PC-3 (cell line): ENCODE measurements around the gene GPATCH3. TPM values are rescaled to one million over a fixed set of nuclear protein-coding genes. Genes with fewer than 3 reads are reported as not detected.

Experiments
- ATAC-seq: fragments of 200-7000 bp; cut with Tn5 transposase; 2 replicates; pipeline ENCODE4 v1.9.1; 2020; ENCODE audit warnings: mild to moderate bottlenecking, moderate library complexity
- BruUV-seq: library from RNA; stranded (reverse); fragments of 400-500 nt; replicated peaks from 2 replicates; lab custom pipeline; 2021; lab: Mats Ljungman, UMichigan
- CTCF ChIA-PET: fragments of 300-600 bp; sonication (Branson Sonifier 250); formaldehyde crosslinking; loops from one replicate; lab custom pipeline; 2022; ENCODE audit warnings: antibody characterized with exemption; lab: Charles Lee
- POLR2A ChIA-PET: fragments of 300-600 bp; sonication (Branson Sonifier 250); formaldehyde crosslinking; loops from one replicate; lab custom pipeline; 2022; ENCODE audit warnings: antibody characterized with exemption; ENCODE audit not compliant: unreplicated experiment; lab: Charles Lee
- DNase-seq: peaks from one replicate; pipeline ENCODE4 v3.0.0-alpha.2; 2015
- H2AFZ ChIP-seq: fragments of 300-600 bp; sonication (generic); 2 replicates; pipeline ENCODE4 v1.6.0; 2016; ENCODE audit warnings: antibody characterized with exemption, low read length
- H3F3A ChIP-seq: fragments of 300-600 bp; sonication (generic); one replicate; pipeline ENCODE4 v1.6.0; 2017; ENCODE audit warnings: antibody characterized with exemption, low read length, control low read depth, mild to moderate bottlenecking; ENCODE audit not compliant: unreplicated experiment
- H3K27ac ChIP-seq: fragments of 300-600 bp; sonication (generic); 2 replicates; pipeline ENCODE4 v1.5.1; 2016; ENCODE audit warnings: mild to moderate bottlenecking, low read length
- H3K27me3 ChIP-seq: fragments of 300-600 bp; sonication (generic); 2 replicates; pipeline ENCODE4 v1.6.1; 2016; ENCODE audit warnings: low read length, mixed read lengths
- H3K36me3 ChIP-seq: fragments of 300-600 bp; sonication (generic); 2 replicates; pipeline ENCODE4 v1.6.1; 2016; ENCODE audit warnings: low read depth, mixed run types, low read length, mixed read lengths
- H3K4me1 ChIP-seq: fragments of 300-600 bp; sonication (generic); 2 replicates; pipeline ENCODE4 v1.5.1; 2016; ENCODE audit warnings: low read length; ENCODE audit not compliant: insufficient read depth
- H3K4me2 ChIP-seq: fragments of 300-600 bp; sonication (generic); 2 replicates; pipeline ENCODE4 v1.6.0; 2016; ENCODE audit warnings: low read length
- H3K4me3 ChIP-seq: fragments of 300-600 bp; sonication (generic); 2 replicates; pipeline ENCODE4 v1.5.1; 2016; ENCODE audit warnings: mild to moderate bottlenecking, low read length, mixed read lengths
- H3K79me2 ChIP-seq: fragments of 300-600 bp; sonication (generic); 2 replicates; pipeline ENCODE4 v1.6.1; 2017; ENCODE audit warnings: low read length, mixed read lengths
- H3K9ac ChIP-seq: fragments of 300-600 bp; sonication (generic); 2 replicates; pipeline ENCODE4 v1.6.0; 2016; ENCODE audit warnings: mild to moderate bottlenecking, low read length
- H3K9me2 ChIP-seq: fragments of 300-600 bp; sonication (generic); replicated peaks from 2 replicates; pipeline ENCODE4 v1.6.1; 2016; ENCODE audit warnings: mixed run types, low read length, mixed read lengths
- H3K9me3 ChIP-seq: fragments of 300-600 bp; sonication (generic); 2 replicates; pipeline ENCODE4 v1.6.1; 2016; ENCODE audit warnings: low read length, mixed read lengths
- H4K20me1 ChIP-seq: fragments of 300-600 bp; sonication (generic); 2 replicates; pipeline ENCODE4 v1.6.1; 2016; ENCODE audit warnings: low read length, mixed read lengths
- CTCF ChIP-seq: fragments of 300-600 bp; sonication (generic); conservative IDR thresholded peaks from 2 replicates; pipeline ENCODE4 v1.5.1; 2017; ENCODE audit warnings: antibody characterized with exemption, low read depth, mild to moderate bottlenecking, low read length
- EZH2 ChIP-seq: fragments of 300-600 bp; sonication (generic); IDR thresholded peaks from one replicate; pipeline ENCODE4 v1.6.1; 2017; ENCODE audit warnings: antibody characterized with exemption, mild to moderate bottlenecking, low read length; ENCODE audit not compliant: unreplicated experiment
- EZH2phosphoT487 ChIP-seq: fragments of 300-600 bp; sonication (generic); IDR thresholded peaks from 2 replicates; pipeline ENCODE4 v1.6.1; 2018; ENCODE audit warnings: mild to moderate bottlenecking, antibody characterized with exemption, low read length, borderline replicate concordance
- intact Hi-C: fragments of 100-400 bp; cut with micrococcal nuclease; formaldehyde crosslinking; loops from 2 replicates; pipeline ENCODE4 v1.9.0; 2023
- total RNA-seq: library from RNA; depleted of rRNA; stranded (reverse); fragments of >200 nt; gene quantifications from 2 replicates; pipeline ENCODE4 v1.2.3, GENCODE V29; 2014

The GPATCH3 gene
- total RNA-seq, 1 experiment from 2014 or later = 18.8 TPM

GRCh38 chr1:26921126-26921539, 20.9 kb upstream of the GPATCH3 start:
- no TSS peak for BruUV-seq
- no peak overlapping the region for H3K9ac ChIP-seq
- peak overlapping the region; percentile 87 for H2AFZ ChIP-seq
- no peaks in the 10 kb centered on the region for H3K9me3 ChIP-seq
- H4K20me1 ChIP-seq = peaks cover 14% of the 10 kb centered on the region; the same call in 1 of the 2 replicates
- peak; percentile 5; the same call in 1 of the 2 replicates for ATAC-seq
- DNase-seq = no peak
- intact Hi-C loops = loop anchor here (2.0 kb wide), 1 partner anchor 14 kb away; no protein-coding TSS in a partner anchor
- no peaks in the 10 kb centered on the region for H3F3A ChIP-seq
- H3K27me3 ChIP-seq = no peaks in the 10 kb centered on the region
- H3K9me2 ChIP-seq = no peaks in the 10 kb centered on the region
- TF ChIP-seq CTCF (no peak), EZH2phosphoT487 (no peak), EZH2 (no peak)
- POLR2A ChIA-PET = no interaction called here
- no peak overlapping the region for H3K27ac ChIP-seq
- CTCF ChIA-PET = no interaction called here
- H3K4me2 ChIP-seq = peak overlapping the region; percentile 87
- peaks cover 44% of the 10 kb centered on the region for H3K79me2 ChIP-seq
- H3K4me1 ChIP-seq = peaks cover 30% of the 10 kb centered on the region
- H3K4me3 ChIP-seq = peak overlapping the region; percentile 83
- peaks cover 9% of the 10 kb centered on the region; the same call in 1 of the 2 replicates for H3K36me3 ChIP-seq

GRCh38 chr1:26915204-26915842, 15.1 kb upstream of the GPATCH3 start:
- BruUV-seq = no TSS peak
- Histone ChIP-seq H3K9me3 (no peaks in the 10 kb centered on the region), H3K4me2 (no peak overlapping the region), H3K9ac (no peak overlapping the region), H3K27ac (no peak overlapping the region), H3K36me3 (no peaks in the 10 kb centered on the region), H3F3A (no peaks in the 10 kb centered on the region), H2AFZ (no peak overlapping the region), H4K20me1 (no peaks in the 10 kb centered on the region), H3K4me3 (no peak overlapping the region), H3K9me2 (no peaks in the 10 kb centered on the region), H3K27me3 (no peaks in the 10 kb centered on the region), H3K79me2 (no peaks in the 10 kb centered on the region), H3K4me1 (no peaks in the 10 kb centered on the region)
- ChIA-PET CTCF (no interaction called here), POLR2A (no interaction called here)
- no peak for TF ChIP-seq CTCF
- no peak for TF ChIP-seq EZH2
- no peak for TF ChIP-seq EZH2phosphoT487
- intact Hi-C loops = no loop called here
- DNase-seq (no peak), ATAC-seq (no peak)
